ENCODE measurements around the gene UNC5A.

The UNC5A gene

GRCh38 chr5:176847148-176847547 is 36.8 kb downstream of the UNC5A start:
- no peak for DNase-seq

- DNase-seq = no peak
Observed at GRCh38 chr5:176847726-176848290, 37.4 kb downstream of the UNC5A start.

GRCh38 chr5:176848651-176849050 is 38.3 kb downstream of the UNC5A start:
- DNase-seq = no peak

GRCh38 chr5:176849611-176850227 is 39.4 kb downstream of the UNC5A start:
- DNase-seq = no peak

- no peak for DNase-seq
Observed at GRCh38 chr5:176850371-176851245, 40.2 kb downstream of the UNC5A start.

- DNase-seq = no peak
Observed at GRCh38 chr5:176851380-176851779, 41.0 kb downstream of the UNC5A start.

GRCh38 chr5:176851871-176852658 is 41.7 kb downstream of the UNC5A start:
- DNase-seq = no peak

GRCh38 chr5:176853151-176853778 is 42.9 kb downstream of the UNC5A start:
- no peak for DNase-seq

- no peak for DNase-seq
Observed at GRCh38 chr5:176854164-176854563, 43.8 kb downstream of the UNC5A start.

- no peak for DNase-seq
Observed at GRCh38 chr5:176855598-176855997, 45.2 kb downstream of the UNC5A start.

- DNase-seq = no peak
Observed at GRCh38 chr5:176856746-176857145, 46.4 kb downstream of the UNC5A start.

- DNase-seq = no peak
Observed at GRCh38 chr5:176857216-176857893, 47.0 kb downstream of the UNC5A start.

GRCh38 chr5:176857894-176858273 is 47.5 kb downstream of the UNC5A start:
- DNase-seq = no peak

- no peak for DNase-seq
Observed at GRCh38 chr5:176859916-176860315, 49.6 kb downstream of the UNC5A start.

- DNase-seq = no peak
Observed at GRCh38 chr5:176860381-176860780, 50.0 kb downstream of the UNC5A start.

- DNase-seq = no peak
Observed at GRCh38 chr5:176861276-176861675, 50.9 kb downstream of the UNC5A start.

- no peak for DNase-seq
Observed at GRCh38 chr5:176862330-176862995, 52.1 kb downstream of the UNC5A start.

GRCh38 chr5:176863041-176863764 is 52.8 kb downstream of the UNC5A start:
- no peak for DNase-seq

GRCh38 chr5:176863765-176864098 is 53.4 kb downstream of the UNC5A start:
- DNase-seq = no peak

- no peak for DNase-seq
Observed at GRCh38 chr5:176864755-176865154, 54.4 kb downstream of the UNC5A start.

- DNase-seq = no peak
Observed at GRCh38 chr5:176865964-176866363, 55.6 kb downstream of the UNC5A start.
